Measurements from ENCODE around the gene GPD2. TPM values are rescaled to one million over a fixed set of nuclear protein-coding genes. Genes with fewer than 3 reads are reported as not detected.

GPD2 gene
- total and polyA plus RNA-seq, 2 of the 8 experiments (the other 6 are each of a cell fraction or from before 2014, with no cell fraction given): 8.4 to 43.1 TPM

GRCh38 chr2:156619021-156619539, 182.9 kb downstream of the GPD2 start:
- no peak overlapping the region for H4K5ac ChIP-seq (ENCODE audit: insufficient read length, low read depth, low read length)
- peaks cover 5 to 6% of the 10 kb centered on the region in 2 experiments; a peak in 3 of 4 replicates for H3K9me3 ChIP-seq (ENCODE audit: insufficient read depth in 2 of 2, low read depth in 1 of 2, low read length in 1 of 2)
- H2BK12ac ChIP-seq (ENCODE audit: low read depth, low read length): no peak overlapping the region
- no peak overlapping the region for H3K4me3 ChIP-seq (ENCODE audit: extremely low read depth in 1 of 4, insufficient read depth in 2 of 4, low read depth in 3 of 4, low read length in 4 of 4)
- 100% methylated on average over 2 of the region's 2 CpGs; no CpG with 5 or more reads in 1 of the 2 experiments for WGBS, 2 experiments (ENCODE audit: extremely low coverage in 1 of 2, insufficient coverage in 1 of 2, insufficient read length in 1 of 2, insufficient replicate concordance in 2 of 2, low coverage in 1 of 2, low lambda C conversion rate in 2 of 2, missing lambda C conversion rate in 1 of 2)
- no peak overlapping the region for H3K4me2 ChIP-seq (ENCODE audit: insufficient read depth in 1 of 2, low read depth in 2 of 2, low read length in 2 of 2)
- H3K23ac ChIP-seq (ENCODE audit: insufficient read length): no peak overlapping the region
- H4K91ac ChIP-seq (replicated peaks; ENCODE audit: insufficient read length, low read length): no peak overlapping the region
- no peak overlapping the region for H3K18ac ChIP-seq (ENCODE audit: extremely low read depth, low read length)
- H4K8ac ChIP-seq (ENCODE audit: extremely low read depth, insufficient read depth, low read length): no peak overlapping the region
- no peak overlapping the region for H3K9ac ChIP-seq (replicated peaks in 1 of 4; ENCODE audit: extremely low read depth in 1 of 4, low read depth in 3 of 4, low read length in 3 of 4)
- CTCF ChIA-PET (ENCODE audit: partially characterized antibody): interaction anchor here (0.7 kb wide), 1 partner anchor 275 kb away, joined by 3 read pairs; no protein-coding TSS in a partner anchor
- H3K56ac ChIP-seq (replicated peaks; ENCODE audit: insufficient read length, low read depth, low read length): no peak overlapping the region
- POLR2A ChIA-PET (ENCODE audit: partially characterized antibody): interaction anchor here (1.0 kb wide), 1 partner anchor 12 kb away, joined by 3 read pairs; no protein-coding TSS in a partner anchor
- H3K79me1 ChIP-seq (ENCODE audit: low read depth, low read length): no peaks in the 10 kb centered on the region
- H3K27ac ChIP-seq (ENCODE audit: low read depth, low read length): no peak overlapping the region
- no peaks in the 10 kb centered on the region; a peak in 1 of 7 replicates for H3K4me1 ChIP-seq (replicated peaks in 1 of 4; ENCODE audit: control insufficient read depth in 3 of 4, insufficient read depth in 4 of 4, low read length in 3 of 4)
- DNase-seq (ENCODE audit: low read depth in 1 of 2, low spot score in 2 of 2) (no peak), FAIRE-seq (no peak)
- H3K36me3 ChIP-seq (ENCODE audit: control insufficient read depth in 2 of 4, insufficient read depth in 4 of 4, low read length in 3 of 4): peaks cover 0 to 4% (median 0%) of the 10 kb centered on the region in 4 experiments; a peak in 1 of 8 replicates
- no peak overlapping the region for H2BK120ac ChIP-seq (replicated peaks; ENCODE audit: low read depth, low read length)
- H2AFZ ChIP-seq (ENCODE audit: low read length): no peak overlapping the region
- TF ChIP-seq EZH2 (IDR thresholded peaks at IDR 0.05; ENCODE audit: low read depth, low read length, severe bottlenecking) (no peak), MAFK (IDR thresholded peaks at IDR 0.05; ENCODE audit: low read depth, low read length) (0 out of 2 replicates have a peak, but pooled peaks have one; percentile 41)
- H3K27me3 ChIP-seq (replicated peaks in 1 of 4; ENCODE audit: control insufficient read depth in 3 of 4, extremely low read depth in 1 of 4, insufficient read depth in 3 of 4, low read length in 3 of 4): no peaks in the 10 kb centered on the region
- no peak overlapping the region for H3K4ac ChIP-seq (replicated peaks; ENCODE audit: insufficient read length, low read depth, low read length)
- no peak overlapping the region for H2BK5ac ChIP-seq (ENCODE audit: low read depth, low read length)
- H2BK15ac ChIP-seq (ENCODE audit: low read length): no peak overlapping the region
- H2AK5ac ChIP-seq (ENCODE audit: low read depth, low read length): no peak overlapping the region
- H3K14ac ChIP-seq (ENCODE audit: insufficient read length): no peak overlapping the region
- H3K23me2 ChIP-seq (ENCODE audit: low read depth, low read length): no peaks in the 10 kb centered on the region
- H3K79me2 ChIP-seq (ENCODE audit: control insufficient read depth in 1 of 2, insufficient read depth in 2 of 2, low read length in 2 of 2): no peaks in the 10 kb centered on the region
- H2BK20ac ChIP-seq (ENCODE audit: low read length): no peak overlapping the region
- H4K20me1 ChIP-seq (replicated peaks in 1 of 2; ENCODE audit: control insufficient read depth in 1 of 2, insufficient read depth in 2 of 2, low read length in 2 of 2): no peaks in the 10 kb centered on the region

All from H1 (cell line).